Epithelial cell of esophagus (primary cell): ENCODE results near the gene GSE1.

Source experiments
- DNase-seq: peaks from one replicate; pipeline ENCODE4 v3.0.0; 2010; ENCODE audit warnings: low read depth
- H3K4me3 ChIP-seq: 2 replicates; pipeline ENCODE4 v1.5.1; 2011; ENCODE audit warnings: mild to moderate bottlenecking, low read length, control low read depth
- CTCF ChIP-seq: IDR thresholded peaks from 2 replicates; pipeline ENCODE4 v1.5.1; 2011; ENCODE audit warnings: low read depth, mild to moderate bottlenecking, low read length, control low read depth, inconsistent platforms; ENCODE audit not compliant: insufficient read depth; ENCODE audit errors: missing control alignments

Gene GSE1

GRCh38 chr16:85574672-85575475, 38.2 kb upstream of the GSE1 start:
- TF ChIP-seq CTCF = no peak
- no peak overlapping the region for H3K4me3 ChIP-seq
- DNase-seq = no peak

GRCh38 chr16:85575920-85576319, 37.2 kb upstream of the GSE1 start:
- no peak for DNase-seq
- TF ChIP-seq CTCF = no peak
- H3K4me3 ChIP-seq = no peak overlapping the region

GRCh38 chr16:85576944-85577343, 36.2 kb upstream of the GSE1 start:
- TF ChIP-seq CTCF = no peak
- no peak overlapping the region for H3K4me3 ChIP-seq
- no peak for DNase-seq

- DNase-seq = no peak
- H3K4me3 ChIP-seq = no peak overlapping the region
- no peak for TF ChIP-seq CTCF
Observed at GRCh38 chr16:85577899-85578598, 35.1 kb upstream of the GSE1 start.

- no peak overlapping the region for H3K4me3 ChIP-seq
- no peak for DNase-seq
- TF ChIP-seq CTCF = no peak
Observed at GRCh38 chr16:85578599-85578948, 34.5 kb upstream of the GSE1 start.

- TF ChIP-seq CTCF = no peak
- no peak for DNase-seq
- no peak overlapping the region for H3K4me3 ChIP-seq
Observed at GRCh38 chr16:85579191-85579590, 33.9 kb upstream of the GSE1 start.
